GM18907 (cell line): Measurements from ENCODE around the gene PDE8A.
"Not testable (repeated sequence)": the region's sequence is repeated elsewhere in the genome, so short reads cannot be mapped to it uniquely, and the experiment has no call there.

ENCODE experiments used
- ATAC-seq: cut with Tn5 transposase; IDR thresholded peaks from one replicate; pipeline ENCODE4 v1.9.1; 2021; ENCODE audit warnings: mild to moderate bottlenecking, moderate library complexity; ENCODE audit not compliant: unreplicated experiment

Gene PDE8A

GRCh38 chr15:84961114-84961452 lies 20.6 kb upstream of the PDE8A start:
- no peak for ATAC-seq

- no peak for ATAC-seq
Observed at GRCh38 chr15:84961707-84962106, 19.9 kb upstream of the PDE8A start.

DNA sequence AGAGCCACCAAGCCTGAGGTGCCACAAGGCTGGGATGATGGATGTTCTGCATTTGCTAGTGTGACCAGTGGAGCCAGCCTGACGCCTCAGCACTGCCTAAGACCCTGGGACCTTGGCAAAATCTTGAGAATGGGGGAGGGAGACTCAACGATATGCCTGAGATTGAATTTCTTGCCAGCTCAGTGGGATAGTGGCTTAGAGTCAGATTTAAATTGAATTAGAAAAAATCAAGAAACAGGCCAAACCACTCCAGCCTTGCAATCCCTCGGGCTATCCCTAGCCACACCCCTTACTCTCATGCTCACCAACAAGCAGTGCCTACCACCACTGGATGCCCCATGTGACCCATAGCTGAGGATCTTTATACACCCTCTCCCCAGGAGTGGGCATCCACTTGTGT lies 18.7 kb upstream of the PDE8A start:
- ATAC-seq, result no peak

DNA sequence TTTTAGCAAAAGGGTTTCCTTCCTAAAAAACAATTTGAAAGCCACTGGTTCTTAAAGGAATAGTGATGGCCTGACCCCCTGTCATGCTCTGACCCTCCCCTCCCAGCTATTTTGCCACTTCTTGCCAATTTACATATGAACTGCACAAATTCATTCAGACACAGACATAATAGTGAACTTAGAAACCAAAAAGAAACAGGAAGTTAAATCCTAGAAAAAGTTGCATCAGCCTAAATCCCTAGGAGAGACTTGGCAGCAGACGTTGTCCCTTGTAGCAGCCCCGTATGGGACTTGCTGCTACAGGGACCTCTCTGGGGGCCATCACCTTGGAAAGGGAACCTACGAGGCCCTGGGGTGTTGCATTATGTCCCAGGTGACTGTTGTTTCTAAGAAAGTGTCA lies 14.3 kb upstream of the PDE8A start:
- no peak for ATAC-seq

DNA sequence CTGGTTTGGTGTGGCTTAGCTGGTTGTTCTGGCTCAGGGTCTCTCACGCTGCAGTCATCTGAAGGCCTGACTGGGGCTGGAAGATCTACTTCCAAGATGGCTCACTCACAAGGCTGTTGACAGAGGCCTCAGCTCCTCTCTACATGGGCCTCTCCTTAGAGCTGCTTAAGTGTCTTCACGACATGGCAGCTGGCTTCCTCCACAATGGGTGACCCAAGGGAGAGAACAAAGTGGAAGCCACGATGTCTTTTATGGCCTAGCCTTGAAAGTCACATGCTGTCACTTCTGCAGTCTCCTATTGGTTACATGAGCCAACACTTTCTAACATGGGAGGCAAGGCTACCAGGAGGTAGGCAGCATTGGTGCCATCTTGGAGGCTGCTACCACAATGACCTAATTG lies 13.4 kb upstream of the PDE8A start:
- ATAC-seq, result no peak

GRCh38 chr15:84969257-84969656 lies 12.4 kb upstream of the PDE8A start:
- ATAC-seq, result no peak

- ATAC-seq, result no peak
Observed at GRCh38 chr15:84970843-84971242, 10.8 kb upstream of the PDE8A start.

DNA sequence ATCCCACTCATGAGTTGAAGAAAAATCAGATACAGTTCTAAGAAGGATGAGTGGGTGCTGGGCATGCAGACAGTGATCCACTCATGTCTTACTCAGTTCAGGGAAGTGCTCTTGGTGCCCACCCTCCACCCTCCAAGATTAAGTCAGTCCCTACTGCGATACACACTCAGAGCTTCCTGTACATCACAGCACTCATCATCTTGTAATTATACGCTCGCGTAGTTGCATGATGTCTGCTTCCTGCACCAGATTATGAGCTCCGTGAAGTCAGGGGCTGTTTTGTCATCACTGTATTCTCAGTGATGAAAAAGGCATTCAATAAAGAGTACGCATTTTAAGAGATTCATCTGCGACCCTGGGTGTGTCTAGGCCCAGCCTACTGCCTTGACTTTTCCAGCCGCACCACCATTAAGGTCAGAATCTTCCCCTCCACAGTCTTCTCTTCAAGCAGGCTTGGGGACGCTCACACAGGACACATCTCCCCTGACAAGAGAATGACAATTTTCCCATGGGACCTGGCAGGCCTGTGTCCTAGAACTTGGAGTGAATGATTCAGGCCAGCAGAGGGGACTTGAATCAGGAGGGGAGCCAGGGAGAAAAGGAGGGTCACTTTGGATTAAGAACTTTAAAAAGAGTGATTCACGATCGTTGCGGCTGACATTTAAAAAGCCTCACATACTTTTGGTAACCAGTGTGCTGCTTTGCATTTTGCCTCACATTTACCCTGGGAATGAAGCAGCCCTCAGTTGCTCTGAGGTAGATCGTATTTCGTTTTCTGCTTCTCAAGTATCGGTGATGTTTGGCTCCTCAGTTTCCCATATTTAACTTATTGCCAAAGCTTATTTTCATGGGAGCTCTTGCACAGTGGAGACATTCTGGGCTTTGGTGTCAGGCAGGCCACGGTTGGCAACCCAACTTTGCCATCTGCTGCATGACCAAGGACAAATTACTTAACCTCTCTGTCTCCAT lies 7.9 kb upstream of the PDE8A start:
- no peak for ATAC-seq

DNA sequence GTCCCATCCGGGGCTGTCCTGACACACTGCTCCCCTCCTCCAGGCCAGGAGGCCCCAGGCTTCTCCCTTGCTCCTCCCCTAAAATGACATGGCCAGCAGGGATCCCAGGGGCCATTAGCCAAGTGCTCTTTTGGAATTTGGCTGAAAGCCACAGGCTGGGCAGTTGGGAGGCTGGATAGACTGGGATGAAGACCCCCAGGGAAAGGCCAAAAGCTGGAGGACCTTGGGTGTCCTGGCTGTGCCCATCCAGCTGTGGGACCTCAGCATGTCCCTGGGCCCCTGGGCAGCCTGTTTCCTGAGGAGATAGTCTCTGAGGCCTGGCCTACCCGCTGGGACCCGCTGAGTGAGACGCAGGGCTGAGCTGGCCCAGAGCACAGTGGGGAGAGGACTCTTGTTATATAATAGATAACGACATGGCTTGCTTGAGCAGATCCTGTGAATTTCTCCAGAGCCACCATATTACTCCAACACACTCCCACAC lies 5.7 kb upstream of the PDE8A start:
- no peak for ATAC-seq

GRCh38 chr15:84976746-84977345 lies 4.8 kb upstream of the PDE8A start:
- no peak for ATAC-seq

- ATAC-seq, result no peak
Observed at GRCh38 chr15:84979651-84980050, 2.0 kb upstream of the PDE8A start.

- peak; percentile 66 for ATAC-seq
Observed at GRCh38 chr15:84980196-84981053, 1.2 kb upstream of the PDE8A start.

DNA sequence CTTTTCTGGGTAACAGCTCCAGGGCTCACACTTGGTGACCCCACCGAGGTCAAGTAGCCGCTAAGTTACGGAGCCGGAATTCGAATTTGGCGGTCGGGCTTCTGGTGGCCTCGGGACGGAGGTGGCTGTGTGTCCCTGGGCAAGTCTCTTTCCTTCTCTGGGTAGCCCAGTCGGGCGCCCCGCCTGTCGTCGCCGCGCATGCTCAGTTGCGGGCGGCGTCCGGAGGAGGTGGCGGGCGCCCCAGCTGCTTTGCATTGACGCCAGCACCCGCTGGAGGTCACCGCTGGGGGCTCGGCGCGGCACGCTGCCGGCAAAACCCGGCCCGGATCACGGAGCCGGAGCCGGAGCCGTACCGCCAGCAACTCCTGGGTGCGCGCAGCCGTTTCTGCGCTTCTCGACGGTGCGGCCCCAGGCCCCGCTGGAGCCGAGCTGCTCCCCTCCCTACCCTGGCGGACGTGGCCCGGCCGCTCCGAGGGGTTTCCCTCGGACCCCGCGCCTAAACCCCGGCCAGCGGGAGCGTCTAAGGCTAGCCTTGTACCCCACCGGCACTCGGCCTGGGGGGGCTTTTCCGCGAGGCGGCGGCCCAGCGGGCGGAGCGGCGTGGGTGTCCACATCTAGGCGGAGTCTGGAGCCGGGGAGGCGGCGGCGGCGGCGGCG lies 474 bp upstream of the PDE8A start:
- ATAC-seq, result peak; percentile 69

DNA sequence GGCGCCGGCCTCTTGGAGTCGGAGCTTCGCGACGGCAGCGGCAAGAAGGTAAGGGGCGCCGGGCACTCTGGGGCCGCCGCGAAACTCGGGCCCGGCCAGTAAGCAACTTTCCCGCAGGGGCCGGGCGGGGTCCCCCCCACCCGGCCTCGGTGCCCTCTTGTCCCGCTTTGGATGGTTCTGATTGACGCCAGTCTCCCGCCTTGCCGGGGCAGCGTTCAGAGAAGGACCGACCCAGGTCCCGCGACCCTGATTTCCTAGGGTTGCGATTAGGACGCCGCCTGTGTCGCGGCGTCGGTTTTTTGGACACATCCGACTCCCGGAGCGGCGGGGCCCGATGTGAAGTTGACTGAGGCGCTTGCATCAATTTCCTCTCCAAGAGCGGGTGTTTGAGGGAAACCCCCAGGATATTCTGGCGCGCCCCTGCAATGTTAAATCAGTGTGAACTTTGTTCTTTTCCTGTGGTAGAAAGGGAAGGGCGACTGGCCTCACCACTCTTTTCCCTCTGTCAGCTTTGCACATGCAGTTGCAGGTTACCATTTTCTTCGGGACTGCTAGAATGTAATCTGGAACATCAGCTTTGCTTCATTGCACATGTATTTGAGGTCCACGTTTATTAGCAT lies 755 bp downstream of the PDE8A start:
- peak; percentile 5 for ATAC-seq

DNA sequence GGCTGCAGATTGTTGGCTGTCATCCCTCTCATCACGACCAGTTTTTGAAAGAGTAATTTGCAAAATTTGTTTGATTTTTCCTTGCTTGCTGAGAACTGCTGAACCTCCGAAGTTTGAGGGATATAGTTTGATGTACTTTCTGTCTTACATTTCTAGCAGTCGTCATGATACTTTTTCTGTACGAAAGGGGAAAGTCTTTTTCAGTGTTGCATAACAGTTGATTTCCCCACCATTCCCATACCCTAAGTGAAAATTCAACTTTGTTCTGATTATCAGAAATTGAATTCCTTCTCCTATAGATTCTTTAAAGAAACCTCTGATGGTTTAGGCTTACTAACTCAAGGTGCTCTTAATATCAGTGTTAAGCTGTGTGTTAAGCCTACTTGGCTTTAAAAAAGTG lies 1.6 kb downstream of the PDE8A start:
- no peak for ATAC-seq

GRCh38 chr15:84983711-84984110 lies 2.1 kb downstream of the PDE8A start:
- ATAC-seq, result no peak

DNA sequence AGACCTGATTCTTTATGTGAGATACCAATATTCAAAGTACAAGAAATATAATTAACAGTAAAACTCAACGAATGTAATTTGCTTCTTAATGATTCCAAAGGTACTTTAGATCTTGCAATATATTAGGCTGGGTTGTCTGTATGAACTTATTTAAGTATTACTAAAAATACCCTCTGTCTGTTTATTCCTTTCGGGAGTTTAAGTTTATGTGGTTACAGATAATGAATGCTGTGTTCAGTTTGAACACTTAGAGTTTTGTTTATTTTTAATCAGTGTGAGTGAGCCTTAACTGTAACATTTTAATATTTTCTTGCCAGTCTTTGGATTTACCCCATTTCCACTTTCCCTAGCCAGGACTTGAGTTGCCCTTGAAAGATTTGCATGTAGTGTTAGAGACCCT lies 3.5 kb downstream of the PDE8A start:
- no peak for ATAC-seq

DNA sequence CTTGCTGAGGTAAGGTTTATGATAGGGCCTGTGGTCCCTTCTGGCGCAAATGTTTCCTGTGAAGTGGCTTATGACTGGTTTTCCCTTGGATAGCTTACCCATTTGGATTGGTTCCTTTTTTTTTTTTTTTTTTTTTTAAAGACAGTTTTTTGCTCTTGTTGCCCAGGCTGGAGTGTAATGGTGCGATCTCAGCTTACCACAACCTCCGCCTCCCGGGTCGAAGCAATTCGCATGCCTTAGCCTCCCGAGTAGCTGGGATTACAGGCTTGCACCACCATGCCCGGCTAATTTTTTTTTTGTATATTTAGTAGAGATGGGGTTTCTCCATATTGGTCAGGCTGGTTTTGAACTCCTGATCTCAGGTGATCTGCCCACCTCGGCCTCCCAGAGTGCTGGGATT lies 5.7 kb downstream of the PDE8A start:
- not testable (repeated sequence) for ATAC-seq

DNA sequence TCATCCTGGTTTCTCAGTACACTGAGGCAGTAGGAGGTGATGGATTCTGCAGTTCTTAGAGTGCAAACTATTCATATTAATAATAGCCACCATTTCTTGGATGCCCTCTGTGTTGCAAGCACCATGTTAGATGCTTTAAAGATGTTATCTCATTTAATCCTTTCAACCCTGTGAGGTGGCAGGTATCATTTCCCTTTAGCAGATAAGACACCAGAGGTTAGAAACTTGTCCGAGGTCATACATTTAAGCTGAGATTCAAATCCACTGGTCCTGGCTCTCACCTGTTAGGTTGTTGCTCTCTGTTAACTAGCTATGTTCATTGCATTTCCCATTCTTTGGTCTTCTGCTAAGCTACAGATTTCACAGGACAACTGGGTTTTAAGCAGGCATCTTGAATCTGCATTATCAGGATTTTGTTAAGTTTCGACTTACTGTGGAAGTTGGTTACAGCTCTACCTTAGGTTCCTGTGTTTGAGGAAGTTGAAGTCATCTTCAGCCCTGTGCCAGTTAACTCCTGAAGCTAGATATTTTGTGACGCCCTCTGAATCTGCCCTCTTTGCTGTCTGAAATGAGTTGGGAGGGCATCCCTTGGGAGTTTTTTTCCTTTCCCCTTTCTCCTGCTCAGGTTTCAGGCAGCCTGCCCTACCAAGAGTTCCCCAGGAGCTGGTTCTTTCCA lies 6.4 kb downstream of the PDE8A start:
- ATAC-seq, result peak; percentile 38
